ENCODE results near the gene ZNF628.

Gene ZNF628

DNA sequence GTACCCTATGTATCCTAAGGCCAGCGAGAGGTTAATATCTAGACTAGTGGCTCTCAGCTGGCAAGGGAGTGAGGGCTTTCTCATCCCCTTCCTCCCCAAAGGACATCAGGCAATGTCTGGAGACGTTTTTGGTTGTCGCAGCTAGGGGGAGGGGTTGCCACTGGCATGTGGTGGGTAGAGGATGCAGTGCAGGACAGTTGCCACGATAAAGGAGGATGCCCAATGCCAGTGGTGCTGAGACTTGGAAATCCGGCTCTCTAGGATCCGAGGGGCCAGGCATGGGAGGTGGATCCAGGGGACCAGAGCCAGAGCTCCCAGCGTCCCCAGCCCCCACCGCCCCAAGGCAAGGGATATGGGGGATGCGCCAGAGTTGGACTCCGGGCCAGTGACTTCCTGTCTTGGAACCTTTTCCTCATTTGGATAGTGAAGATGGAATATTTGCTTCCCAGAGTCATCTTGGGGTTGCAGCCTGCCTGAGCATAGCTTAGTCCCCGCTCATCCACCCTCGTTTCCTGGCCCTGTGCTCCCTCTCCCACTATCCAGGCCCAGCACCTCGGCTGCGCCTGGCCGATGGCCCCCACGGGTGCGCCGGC is 16.7 kb downstream of the ZNF628 start:
- TF ChIP-seq, protein P1, sequence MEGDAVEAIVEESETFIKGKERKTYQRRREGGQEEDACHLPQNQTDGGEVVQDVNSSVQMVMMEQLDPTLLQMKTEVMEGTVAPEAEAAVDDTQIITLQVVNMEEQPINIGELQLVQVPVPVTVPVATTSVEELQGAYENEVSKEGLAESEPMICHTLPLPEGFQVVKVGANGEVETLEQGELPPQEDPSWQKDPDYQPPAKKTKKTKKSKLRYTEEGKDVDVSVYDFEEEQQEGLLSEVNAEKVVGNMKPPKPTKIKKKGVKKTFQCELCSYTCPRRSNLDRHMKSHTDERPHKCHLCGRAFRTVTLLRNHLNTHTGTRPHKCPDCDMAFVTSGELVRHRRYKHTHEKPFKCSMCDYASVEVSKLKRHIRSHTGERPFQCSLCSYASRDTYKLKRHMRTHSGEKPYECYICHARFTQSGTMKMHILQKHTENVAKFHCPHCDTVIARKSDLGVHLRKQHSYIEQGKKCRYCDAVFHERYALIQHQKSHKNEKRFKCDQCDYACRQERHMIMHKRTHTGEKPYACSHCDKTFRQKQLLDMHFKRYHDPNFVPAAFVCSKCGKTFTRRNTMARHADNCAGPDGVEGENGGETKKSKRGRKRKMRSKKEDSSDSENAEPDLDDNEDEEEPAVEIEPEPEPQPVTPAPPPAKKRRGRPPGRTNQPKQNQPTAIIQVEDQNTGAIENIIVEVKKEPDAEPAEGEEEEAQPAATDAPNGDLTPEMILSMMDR (IDR thresholded peaks at IDR 0.05; ENCODE audit: low read length), result no peak
- no peak for TF ChIP-seq EZH2 (IDR thresholded peaks at IDR 0.05; ENCODE audit: borderline replicate concordance, low read length)
- no peak overlapping the region for H3K27ac ChIP-seq (ENCODE audit: low read depth, low read length, poor library complexity, severe bottlenecking)

DNA sequence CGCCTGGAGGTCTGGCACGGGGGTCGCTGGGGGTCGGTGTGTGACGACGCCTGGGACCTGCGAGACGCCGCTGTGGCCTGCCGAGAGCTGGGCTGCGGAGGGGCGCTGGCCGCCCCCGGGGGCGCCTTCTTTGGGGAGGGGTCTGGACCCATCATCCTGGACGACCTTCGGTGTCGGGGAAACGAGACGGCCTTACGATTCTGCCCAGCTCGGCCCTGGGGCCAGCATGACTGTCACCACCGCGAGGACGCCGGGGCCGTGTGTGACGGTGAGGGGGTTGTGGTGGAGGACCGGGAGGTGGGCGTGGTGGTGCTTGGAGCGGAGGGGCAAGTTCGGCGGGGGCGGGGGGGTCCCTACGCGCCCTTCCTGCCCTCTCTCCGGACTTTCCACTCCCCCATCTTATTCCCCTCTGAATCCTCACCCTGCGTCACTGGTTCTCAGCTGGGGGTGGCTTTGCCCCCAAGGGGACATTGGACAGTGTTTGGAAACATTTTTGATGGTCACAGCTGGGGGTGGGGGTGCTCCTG is 17.3 kb downstream of the ZNF628 start:
- H2AFZ ChIP-seq (ENCODE audit: low read length), result no peak overlapping the region
- no peaks in the 10 kb centered on the region for H3K36me3 ChIP-seq (ENCODE audit: insufficient read depth, low read length)
- no peak overlapping the region for H3K4me3 ChIP-seq (ENCODE audit: low read depth, low read length, poor library complexity, severe bottlenecking)

More for the DNA sequence above, 16.7 kb downstream of the ZNF628 start:
- H3K4me1 ChIP-seq (ENCODE audit: insufficient read depth, low read length, severe bottlenecking), result no peaks in the 10 kb centered on the region
- H3K27me3 ChIP-seq (ENCODE audit: insufficient read depth, low read length), result peaks cover 10% of the 10 kb centered on the region; the same call in 1 of the 2 replicates
- H3K4me3 ChIP-seq (ENCODE audit: low read depth, low read length, poor library complexity, severe bottlenecking), result no peak overlapping the region
- no peaks in the 10 kb centered on the region for H3K36me3 ChIP-seq (ENCODE audit: insufficient read depth, low read length)
- no peak overlapping the region for H2AFZ ChIP-seq (ENCODE audit: low read length)
- H4K20me1 ChIP-seq (ENCODE audit: insufficient read depth, low read length), result no peaks in the 10 kb centered on the region
- no peaks in the 10 kb centered on the region for H3K9me3 ChIP-seq (ENCODE audit: low read length)
- no peaks in the 10 kb centered on the region for H3F3A ChIP-seq (ENCODE audit: insufficient read depth, low read length)
- no peak overlapping the region for H3K9ac ChIP-seq (ENCODE audit: low read length)
- H3K4me2 ChIP-seq (ENCODE audit: low read length), result no peak overlapping the region
- no peaks in the 10 kb centered on the region for H3K9me2 ChIP-seq (ENCODE audit: low read depth, low read length)
- no peaks in the 10 kb centered on the region for H3K79me2 ChIP-seq (ENCODE audit: insufficient read depth, low read length)

DNA sequence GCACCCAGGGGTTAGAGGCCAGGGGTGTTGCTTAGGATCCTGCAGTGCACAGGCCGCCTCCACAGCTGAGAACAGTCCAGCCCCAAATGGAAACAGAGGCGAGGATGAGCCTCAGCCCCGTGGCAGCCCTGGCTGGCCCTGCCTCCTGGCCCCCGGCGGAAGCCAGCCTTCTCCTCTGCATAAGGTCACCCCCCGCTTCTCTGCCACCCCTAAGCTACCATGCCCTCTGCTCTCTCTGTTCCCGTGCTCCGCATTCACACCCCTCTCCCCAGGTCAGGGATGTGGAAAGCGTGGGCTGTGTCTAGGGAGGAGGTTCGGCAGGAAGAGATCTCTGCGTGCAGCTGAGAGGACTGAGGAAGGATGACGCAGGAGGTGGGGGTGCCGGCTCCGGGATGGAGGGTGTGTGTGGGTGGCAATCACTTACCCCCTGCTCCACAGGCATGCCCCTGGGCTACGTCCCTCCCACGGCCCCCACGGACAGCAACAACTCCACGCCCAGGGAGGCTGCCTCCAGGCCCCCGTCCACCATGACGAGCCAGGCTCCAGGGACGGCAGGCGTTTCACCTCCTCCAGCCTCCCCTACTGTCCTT is 17.9 kb downstream of the ZNF628 start:
- no peaks in the 10 kb centered on the region for H3K36me3 ChIP-seq (ENCODE audit: insufficient read depth, low read length)
- no peak overlapping the region for H3K4me3 ChIP-seq (ENCODE audit: low read depth, low read length, poor library complexity, severe bottlenecking)
- H3K27me3 ChIP-seq (ENCODE audit: insufficient read depth, low read length), result peaks cover 10% of the 10 kb centered on the region; the same call in 1 of the 2 replicates
- no peak overlapping the region for H3K9ac ChIP-seq (ENCODE audit: low read length)
- no peaks in the 10 kb centered on the region for H3K79me2 ChIP-seq (ENCODE audit: insufficient read depth, low read length)
- H3K9me2 ChIP-seq (ENCODE audit: low read depth, low read length), result no peaks in the 10 kb centered on the region
- H4K20me1 ChIP-seq (ENCODE audit: insufficient read depth, low read length), result no peaks in the 10 kb centered on the region
- no peaks in the 10 kb centered on the region for H3K9me3 ChIP-seq (ENCODE audit: low read length)
- no peaks in the 10 kb centered on the region for H3K4me1 ChIP-seq (ENCODE audit: insufficient read depth, low read length, severe bottlenecking)
- no peak for TF ChIP-seq EZH2 (IDR thresholded peaks at IDR 0.05; ENCODE audit: borderline replicate concordance, low read length)
- TF ChIP-seq, protein P1 (IDR thresholded peaks at IDR 0.05; ENCODE audit: low read length), result no peak
- no peak overlapping the region for H3K27ac ChIP-seq (ENCODE audit: low read depth, low read length, poor library complexity, severe bottlenecking)
- H3F3A ChIP-seq (ENCODE audit: insufficient read depth, low read length), result no peaks in the 10 kb centered on the region
- H3K4me2 ChIP-seq (ENCODE audit: low read length), result no peak overlapping the region
- H2AFZ ChIP-seq (ENCODE audit: low read length), result no peak overlapping the region

More for the DNA sequence above, 17.3 kb downstream of the ZNF628 start:
- Histone ChIP-seq H3K4me2 (ENCODE audit: low read length) (no peak overlapping the region), H3K27me3 (ENCODE audit: insufficient read depth, low read length) (peaks cover 10% of the 10 kb centered on the region; the same call in 1 of the 2 replicates), H3K9ac (ENCODE audit: low read length) (no peak overlapping the region), H3K9me2 (ENCODE audit: low read depth, low read length) (no peaks in the 10 kb centered on the region), H3K79me2 (ENCODE audit: insufficient read depth, low read length) (no peaks in the 10 kb centered on the region), H3K4me1 (ENCODE audit: insufficient read depth, low read length, severe bottlenecking) (no peaks in the 10 kb centered on the region), H3K27ac (ENCODE audit: low read depth, low read length, poor library complexity, severe bottlenecking) (no peak overlapping the region), H3F3A (ENCODE audit: insufficient read depth, low read length) (no peaks in the 10 kb centered on the region), H4K20me1 (ENCODE audit: insufficient read depth, low read length) (no peaks in the 10 kb centered on the region), H3K9me3 (ENCODE audit: low read length) (no peaks in the 10 kb centered on the region)
- TF ChIP-seq, protein P1 (IDR thresholded peaks at IDR 0.05; ENCODE audit: low read length), result no peak
- no peak for TF ChIP-seq EZH2 (IDR thresholded peaks at IDR 0.05; ENCODE audit: borderline replicate concordance, low read length)
